ENCODE results near the gene DOCK3. TPM values are rescaled to one million over a fixed set of nuclear protein-coding genes. Genes with fewer than 3 reads are reported as not detected.

The DOCK3 gene
- total RNA-seq, 1 experiment from 2014 or later: 8.3 TPM

DNA sequence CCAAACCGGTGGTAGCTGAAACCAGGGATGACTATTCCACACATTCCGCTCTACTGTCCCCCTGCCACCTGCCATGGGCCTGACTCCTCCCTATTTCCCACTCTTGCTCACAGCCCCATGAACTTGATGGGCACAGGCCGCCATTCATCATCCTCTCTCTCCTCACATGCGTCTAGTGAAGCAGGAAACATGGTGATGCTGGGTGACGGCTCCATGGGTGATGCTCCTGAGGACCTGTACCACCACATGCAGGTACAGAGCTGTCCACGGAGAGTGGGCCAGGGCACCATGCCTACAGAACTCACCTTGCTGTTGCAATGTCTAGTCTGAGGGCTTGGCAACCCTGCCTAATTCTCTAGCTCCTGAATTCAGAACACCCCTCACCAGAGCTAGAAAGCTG lies 687.0 kb downstream of the DOCK3 start:
- Histone ChIP-seq H2BK5ac (ENCODE audit: insufficient read length, low read length) (no peak overlapping the region), H2BK15ac (ENCODE audit: low read depth, low read length) (no peak overlapping the region), H4K5ac (ENCODE audit: insufficient read length, low read depth, low read length) (no peak overlapping the region), H2BK120ac (ENCODE audit: low read depth, low read length, poor library complexity, severe bottlenecking) (no peak overlapping the region), H3K23me2 (ENCODE audit: insufficient read length, low read depth, low read length, poor library complexity, severe bottlenecking) (no peaks in the 10 kb centered on the region), H4K8ac (replicated peaks; ENCODE audit: insufficient read length, low read depth, low read length) (no peak overlapping the region), H3K9ac (ENCODE audit: extremely low read depth, insufficient read length, low read length) (no peak overlapping the region), H2AK5ac (ENCODE audit: insufficient read length, low read length) (no peak overlapping the region), H2AFZ (ENCODE audit: low read length) (no peak overlapping the region), H3K27ac (ENCODE audit: insufficient read length, low read depth, low read length) (no peak overlapping the region), H3K79me1 (ENCODE audit: insufficient read depth, low read depth, low read length, poor library complexity, severe bottlenecking) (no peaks in the 10 kb centered on the region), H4K91ac (ENCODE audit: insufficient read length, low read depth, low read length) (no peak overlapping the region), H3K56ac (ENCODE audit: insufficient read length, low read depth, low read length) (no peak overlapping the region), H4K20me1 (ENCODE audit: control insufficient read depth, insufficient read depth, insufficient read length) (no peaks in the 10 kb centered on the region), H2BK20ac (ENCODE audit: low read depth, low read length, poor library complexity, severe bottlenecking) (no peak overlapping the region), H3K9me3 (ENCODE audit: control insufficient read depth, low read depth, low read length) (no peaks in the 10 kb centered on the region), H3K4me2 (ENCODE audit: insufficient read depth, insufficient read length, low read length) (no peak overlapping the region), H3T11ph (ENCODE audit: low read length) (no peak overlapping the region), H3K23ac (ENCODE audit: insufficient read length, low read depth, low read length) (no peak overlapping the region), H2BK12ac (ENCODE audit: insufficient read length, low read depth, low read length) (no peak overlapping the region), H3K4me1 (ENCODE audit: insufficient read depth, low read length) (no peaks in the 10 kb centered on the region), H3K27me3 (ENCODE audit: insufficient read depth, low read length) (no peaks in the 10 kb centered on the region), H3K79me2 (ENCODE audit: insufficient read depth, low read length) (no peaks in the 10 kb centered on the region), H3K14ac (ENCODE audit: insufficient read depth, low read length) (no peak overlapping the region; the same call in 1 of the 2 replicates), H3K4ac (ENCODE audit: low read depth, low read length) (no peak overlapping the region), H3K18ac (ENCODE audit: insufficient read length, low read depth, low read length) (no peak overlapping the region)
- Mint-ChIP-seq H3K27me3 (ENCODE audit: low read depth) (no peaks in the 10 kb centered on the region), H3K9me3 (peaks cover 6 to 9% of the 10 kb centered on the region in 2 experiments), H3K36me3 (ENCODE audit: insufficient read depth in 1 of 3, low read depth in 3 of 3) (peaks cover 9 to 47% (median 17%) of the 10 kb centered on the region in 3 experiments), H3K4me1 (no peaks in the 10 kb centered on the region), H3K27ac (no peak overlapping the region), H3K4me3 (no peak overlapping the region)
- TF ChIP-seq, protein P1, sequence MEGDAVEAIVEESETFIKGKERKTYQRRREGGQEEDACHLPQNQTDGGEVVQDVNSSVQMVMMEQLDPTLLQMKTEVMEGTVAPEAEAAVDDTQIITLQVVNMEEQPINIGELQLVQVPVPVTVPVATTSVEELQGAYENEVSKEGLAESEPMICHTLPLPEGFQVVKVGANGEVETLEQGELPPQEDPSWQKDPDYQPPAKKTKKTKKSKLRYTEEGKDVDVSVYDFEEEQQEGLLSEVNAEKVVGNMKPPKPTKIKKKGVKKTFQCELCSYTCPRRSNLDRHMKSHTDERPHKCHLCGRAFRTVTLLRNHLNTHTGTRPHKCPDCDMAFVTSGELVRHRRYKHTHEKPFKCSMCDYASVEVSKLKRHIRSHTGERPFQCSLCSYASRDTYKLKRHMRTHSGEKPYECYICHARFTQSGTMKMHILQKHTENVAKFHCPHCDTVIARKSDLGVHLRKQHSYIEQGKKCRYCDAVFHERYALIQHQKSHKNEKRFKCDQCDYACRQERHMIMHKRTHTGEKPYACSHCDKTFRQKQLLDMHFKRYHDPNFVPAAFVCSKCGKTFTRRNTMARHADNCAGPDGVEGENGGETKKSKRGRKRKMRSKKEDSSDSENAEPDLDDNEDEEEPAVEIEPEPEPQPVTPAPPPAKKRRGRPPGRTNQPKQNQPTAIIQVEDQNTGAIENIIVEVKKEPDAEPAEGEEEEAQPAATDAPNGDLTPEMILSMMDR (conservative IDR thresholded peaks at IDR 0.05): no peak
- DNase-seq: no peak
- WGBS (ENCODE audit: extremely low coverage, insufficient read length, low lambda C conversion rate): no CpG with 5 or more reads among the region's 6 CpGs

All from H9 (cell line).